Measurements from ENCODE around the gene GMCL1.

DNA sequence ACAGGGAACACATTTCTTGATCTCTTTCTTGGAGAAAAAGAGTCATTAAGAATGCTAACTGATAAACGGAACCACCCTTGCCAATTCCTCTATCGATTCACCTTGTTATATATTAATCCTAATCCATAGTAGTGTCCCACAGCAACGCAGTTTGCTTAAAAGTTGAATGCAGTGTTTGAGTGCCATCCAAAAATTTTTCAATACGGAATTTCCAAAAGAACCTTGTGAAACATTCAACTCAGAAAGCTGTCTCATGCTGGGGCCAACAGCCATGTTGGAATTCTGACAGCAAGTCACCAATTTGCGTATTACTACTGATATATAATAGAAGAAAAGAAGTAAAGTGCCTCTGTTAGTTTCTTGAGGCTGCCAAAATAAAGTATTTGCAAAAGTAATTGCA lies 45.2 kb upstream of the GMCL1 start:
- TF ChIP-seq EZH2phosphoT487 (IDR thresholded peaks at IDR 0.05; ENCODE audit: insufficient read depth, low read depth) (no peak), EZH2 (IDR thresholded peaks at IDR 0.05; ENCODE audit: insufficient read depth, poor library complexity, severe bottlenecking) (no peak)
